GM18502 (cell line): ENCODE measurements around the gene CACNA1G.
A peak's percentile ranks its signal among the peaks of the same experiment; 100 is the strongest.

Source experiments
- ATAC-seq: cut with Tn5 transposase; IDR thresholded peaks from one replicate; pipeline ENCODE4 v1.9.1; 2021; ENCODE audit warnings: mild to moderate bottlenecking; ENCODE audit not compliant: unreplicated experiment, poor library complexity

The CACNA1G gene

DNA sequence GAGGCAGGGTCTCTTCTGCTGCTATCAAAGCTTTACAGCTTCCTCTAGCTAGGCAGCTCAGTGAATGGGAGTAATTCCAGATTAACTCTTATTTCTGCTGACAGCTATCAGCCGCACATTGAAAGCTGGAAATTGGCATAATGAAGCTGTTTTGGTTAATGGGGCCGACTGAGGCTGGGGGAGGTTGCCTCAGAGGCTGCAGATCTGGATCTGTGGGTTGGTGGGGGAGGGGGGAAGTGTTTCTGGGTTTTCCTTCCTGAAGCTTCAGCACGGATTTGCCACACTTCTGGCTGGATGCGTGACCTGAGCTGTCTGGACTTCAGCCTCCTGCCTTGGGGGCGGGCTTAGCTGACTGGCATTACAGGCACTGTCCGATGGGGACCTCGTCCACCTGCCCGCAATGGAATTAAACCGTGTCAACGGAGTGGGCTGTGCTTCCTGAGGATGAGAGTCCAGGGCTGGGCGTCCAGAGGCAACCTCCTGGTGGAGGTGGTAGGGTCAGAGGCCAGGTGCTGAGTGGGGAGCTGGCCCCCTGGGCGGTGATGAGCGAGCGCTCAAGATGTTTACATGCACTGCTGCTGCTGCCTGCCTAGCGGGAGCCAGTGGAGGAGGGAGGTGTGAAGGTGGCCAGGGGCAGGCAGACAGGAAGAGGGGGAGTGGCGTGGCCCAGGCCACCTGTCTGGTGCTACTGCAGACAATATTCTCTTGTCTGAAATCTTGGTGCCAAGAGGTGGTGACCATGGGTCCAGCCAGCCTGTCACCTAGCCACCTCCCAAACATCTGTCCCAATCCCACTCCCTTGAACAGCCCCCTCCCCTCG lies 67.5 kb downstream of the CACNA1G start:
- no peak for ATAC-seq

DNA sequence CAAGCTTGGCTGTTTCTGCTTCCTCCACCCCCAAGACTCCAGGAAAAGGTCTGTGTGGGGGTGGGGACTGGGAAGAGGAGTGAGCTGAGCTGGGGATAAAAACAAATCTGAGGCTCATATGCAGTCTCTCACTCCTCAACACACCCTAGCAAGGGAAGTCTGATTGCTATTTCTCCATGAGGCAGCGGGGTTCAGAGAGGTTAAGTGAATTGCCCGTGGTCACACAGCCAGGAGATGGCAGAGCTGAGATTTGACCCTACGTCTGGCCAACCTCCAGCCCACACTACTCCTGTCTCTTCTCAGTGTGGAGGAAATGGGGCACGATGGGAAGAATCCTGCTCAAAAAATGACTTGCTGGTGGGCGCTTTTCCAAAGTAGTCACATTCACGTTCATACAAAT lies 69.4 kb downstream of the CACNA1G start:
- no peak for ATAC-seq

DNA sequence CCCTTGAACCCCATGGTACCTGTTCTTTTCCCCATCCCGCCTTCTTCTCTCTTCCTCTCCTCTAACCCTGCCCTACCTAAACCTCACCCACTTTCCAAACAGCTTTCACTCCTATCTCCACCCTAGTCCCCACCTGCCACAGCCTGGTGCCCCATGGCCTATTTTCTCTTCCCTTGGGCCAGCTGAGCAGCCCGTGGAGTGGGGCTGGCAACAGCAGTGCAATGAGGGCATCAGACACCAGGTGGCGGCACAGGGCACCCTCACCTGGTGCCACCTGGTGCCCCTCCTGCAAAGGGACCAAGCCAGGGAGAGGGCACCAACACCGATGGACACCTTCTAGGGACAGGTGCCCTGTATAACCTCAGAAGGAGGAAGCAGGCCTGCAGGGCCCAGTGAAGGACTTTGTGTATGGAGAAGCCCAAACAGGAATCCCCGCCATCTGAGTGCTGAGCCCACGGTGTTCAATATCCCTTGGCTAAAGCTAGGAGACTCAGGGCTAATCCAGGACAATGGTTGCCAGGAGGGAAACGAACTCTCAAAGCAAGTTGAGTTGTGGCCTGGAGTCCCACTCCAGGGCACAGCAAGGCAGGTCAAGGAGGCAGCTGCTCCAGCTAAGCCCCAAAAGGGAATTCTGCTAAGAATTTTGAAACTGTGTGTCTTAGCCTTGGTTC lies 70.1 kb downstream of the CACNA1G start:
- no peak for ATAC-seq

DNA sequence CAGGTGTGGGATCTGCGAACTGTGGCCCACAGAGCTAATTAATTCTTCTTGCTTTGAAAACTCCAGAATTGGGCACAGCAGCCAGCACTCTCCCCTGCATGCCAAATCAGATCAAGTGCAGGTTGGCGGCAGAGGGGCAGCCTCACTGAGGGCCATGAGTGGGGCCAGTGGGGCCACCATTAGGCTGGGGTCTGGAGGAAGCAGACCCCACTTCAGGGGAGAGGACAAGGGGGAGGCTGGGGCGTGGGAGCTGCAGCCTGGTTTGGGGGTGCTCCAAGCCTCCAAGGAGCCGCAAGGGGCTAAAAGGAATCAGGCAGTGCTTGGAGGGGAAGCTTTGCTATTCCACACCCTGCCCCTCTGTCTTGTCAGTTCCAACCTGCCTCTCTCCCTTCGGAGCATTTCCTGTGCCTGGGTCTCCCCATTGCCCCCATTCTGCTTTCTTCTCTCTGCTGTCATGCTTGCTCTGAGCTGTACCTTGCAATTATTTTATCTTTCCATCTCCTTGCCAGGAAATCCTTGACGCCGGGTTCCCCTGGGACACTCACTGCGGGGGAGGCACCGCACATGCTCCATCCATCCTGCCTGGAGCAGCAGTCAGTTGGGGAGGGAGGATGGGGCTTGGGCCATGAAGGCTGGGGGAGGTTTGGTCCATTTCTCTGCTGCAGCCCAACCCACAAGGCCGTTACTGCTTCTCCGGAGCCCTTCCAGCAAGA lies 70.8 kb downstream of the CACNA1G start:
- no peak for ATAC-seq

DNA sequence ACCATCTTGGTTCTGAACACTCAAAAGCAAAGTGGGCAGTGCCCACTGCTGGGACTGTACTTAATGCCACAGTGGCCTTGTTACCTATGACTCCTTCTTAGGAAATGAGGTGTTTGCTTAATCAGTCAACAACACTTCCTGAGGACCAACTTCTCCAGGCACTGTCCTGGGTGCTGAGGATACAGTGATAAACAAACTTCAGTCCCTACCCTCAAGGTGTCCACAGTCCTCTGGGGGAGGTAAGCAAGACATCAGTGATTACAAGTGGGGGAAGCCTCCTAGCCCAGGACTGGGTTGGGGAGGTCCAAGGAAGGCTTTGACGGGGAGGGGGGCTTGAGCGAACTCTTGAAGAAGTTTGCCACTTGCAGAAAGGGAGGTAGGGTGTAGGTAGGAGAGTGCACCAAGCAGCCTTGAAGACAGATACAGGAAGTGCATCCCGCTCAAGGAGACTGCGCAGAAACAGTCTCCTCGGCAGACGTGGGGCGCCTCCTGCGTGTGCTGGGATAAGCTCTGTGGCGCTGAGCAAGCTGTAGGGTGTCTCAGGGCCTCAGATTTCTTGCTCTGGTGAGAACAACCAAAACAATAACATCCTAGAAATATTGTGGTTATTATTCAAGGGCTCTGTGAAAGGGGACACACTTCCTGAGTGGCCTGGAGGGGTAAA lies 71.5 kb downstream of the CACNA1G start:
- no peak for ATAC-seq

DNA sequence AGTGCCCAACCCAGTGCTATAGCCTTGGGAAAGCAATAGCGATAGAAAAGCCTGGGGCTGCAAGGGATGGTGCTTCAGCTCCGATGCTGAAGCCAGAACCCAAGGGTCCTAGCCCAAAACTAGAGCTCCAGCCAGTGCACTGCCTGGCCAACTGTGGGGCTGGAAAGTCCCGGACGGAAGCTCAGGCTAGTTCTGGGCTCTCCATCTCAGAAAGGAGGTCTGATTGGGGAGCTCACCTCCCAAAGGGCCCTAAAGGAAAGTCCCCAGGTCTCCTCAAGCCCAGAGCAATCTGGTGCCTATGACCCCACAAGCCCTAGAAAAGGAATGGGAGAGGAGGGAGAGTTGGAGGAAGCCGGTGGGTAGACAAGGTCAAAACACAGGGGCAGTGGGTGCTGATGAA lies 72.1 kb downstream of the CACNA1G start:
- peak; percentile 39 for ATAC-seq

DNA sequence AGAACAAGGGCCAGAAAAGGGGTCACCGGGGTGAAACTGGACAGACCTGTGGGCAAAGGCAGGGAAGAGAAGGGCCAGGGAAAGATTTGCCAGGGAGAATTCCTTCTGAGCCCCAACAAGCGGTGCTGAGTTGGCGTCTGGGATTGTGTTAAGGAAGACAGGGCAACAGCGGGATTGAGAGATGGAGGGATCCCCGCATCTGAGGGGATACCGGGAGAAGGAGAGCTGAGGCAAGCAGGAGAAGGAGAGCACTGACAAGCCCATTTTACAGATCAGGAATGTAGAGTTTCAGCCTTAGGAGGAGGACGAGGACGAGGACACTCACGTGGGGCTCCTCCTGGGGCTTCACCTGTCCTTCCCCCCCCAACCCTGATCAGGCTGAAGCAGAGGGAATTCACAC lies 73.2 kb downstream of the CACNA1G start:
- no peak for ATAC-seq

DNA sequence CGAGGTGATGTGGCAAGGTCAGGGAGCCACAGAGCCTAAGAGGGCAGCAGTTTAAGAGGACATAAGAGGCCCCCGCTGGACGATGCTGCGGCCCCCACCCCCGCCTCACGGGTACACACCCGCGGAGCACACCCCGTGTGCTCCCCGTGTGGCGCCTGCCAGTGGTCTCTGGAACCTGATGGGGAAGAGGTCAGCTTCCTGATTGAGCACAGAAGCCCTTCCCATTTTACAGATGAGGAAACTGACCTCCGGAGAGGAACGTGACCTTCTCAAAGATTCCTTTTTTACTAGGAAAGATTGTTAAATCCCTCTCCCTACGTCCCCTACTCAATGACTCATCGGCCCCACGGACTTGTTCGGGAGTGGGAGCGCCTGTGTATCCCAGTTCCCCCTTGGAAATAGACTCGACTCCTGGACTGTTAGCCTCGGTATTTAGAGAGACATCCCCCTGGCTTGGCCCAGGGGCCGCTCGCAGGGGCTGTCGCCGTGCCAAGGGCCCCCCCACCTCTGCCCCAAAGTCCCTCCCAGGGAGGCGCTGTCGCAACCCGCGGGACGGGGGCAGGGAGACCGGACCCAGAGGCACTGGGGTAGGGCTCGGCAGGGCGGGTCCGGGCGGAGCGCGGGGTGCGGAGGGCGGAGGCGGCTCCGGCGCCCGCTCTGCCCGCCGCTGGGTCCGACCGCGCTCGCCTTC lies 73.9 kb downstream of the CACNA1G start, which contains the start of gene ABCC3:
Gene ABCC3 (plus strand): TSS at position 658 of the 691 bp plus-strand sequence. CDS start 56 bp downstream, outside the sequence.
- ATAC-seq: no peak

DNA sequence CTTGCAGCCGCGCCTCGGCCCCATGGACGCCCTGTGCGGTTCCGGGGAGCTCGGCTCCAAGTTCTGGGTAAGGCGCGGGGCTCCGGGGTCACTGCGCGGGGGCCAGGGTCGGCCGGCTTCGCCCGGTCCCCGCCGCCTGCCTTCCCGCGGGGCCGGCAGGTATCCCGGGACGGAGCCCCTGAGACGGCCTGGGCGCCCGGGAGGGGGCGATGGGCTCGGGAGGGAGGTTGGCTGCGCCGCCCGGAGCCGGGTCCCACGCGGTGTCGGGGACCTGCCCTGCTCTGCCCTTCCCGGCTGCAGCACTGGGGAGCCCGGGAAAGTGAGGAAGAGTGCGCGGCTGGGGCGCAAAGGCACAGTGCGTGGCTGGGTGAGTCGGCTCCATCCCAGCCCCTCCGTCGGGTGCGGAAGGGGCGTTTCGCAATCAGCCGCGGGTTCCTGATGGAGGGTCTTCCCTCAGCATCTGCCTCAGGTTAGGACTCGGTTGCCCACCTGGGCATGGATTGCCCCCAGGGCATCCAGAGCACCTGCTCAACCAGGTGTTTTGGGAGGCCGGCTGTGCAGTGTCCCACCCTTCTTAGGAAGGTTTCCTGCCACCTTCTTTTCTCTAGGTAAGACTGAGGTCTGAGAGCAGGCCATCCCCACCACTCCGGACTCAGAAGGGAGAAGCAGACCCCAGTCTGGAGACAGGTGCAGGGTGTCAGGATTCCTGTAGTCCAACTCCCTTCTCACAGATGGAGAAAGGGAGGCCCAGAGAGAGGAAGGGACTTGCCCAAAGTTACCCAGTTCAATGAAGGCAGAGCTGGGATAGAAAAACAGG lies 74.6 kb downstream of the CACNA1G start:
- no peak for ATAC-seq

DNA sequence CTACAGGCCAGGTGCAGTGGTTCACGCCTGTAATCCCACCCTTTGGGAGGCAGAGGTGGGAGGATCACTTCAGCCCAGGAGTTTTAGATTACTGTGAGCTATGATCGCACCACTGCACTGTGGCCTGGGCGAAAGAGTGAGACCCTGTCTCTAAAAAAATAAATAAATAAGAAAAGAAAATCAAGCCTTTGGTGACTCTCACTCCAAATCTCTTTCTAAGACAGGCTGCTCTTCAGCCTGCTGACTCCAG lies 75.1 kb downstream of the CACNA1G start:
- ATAC-seq: no peak

DNA sequence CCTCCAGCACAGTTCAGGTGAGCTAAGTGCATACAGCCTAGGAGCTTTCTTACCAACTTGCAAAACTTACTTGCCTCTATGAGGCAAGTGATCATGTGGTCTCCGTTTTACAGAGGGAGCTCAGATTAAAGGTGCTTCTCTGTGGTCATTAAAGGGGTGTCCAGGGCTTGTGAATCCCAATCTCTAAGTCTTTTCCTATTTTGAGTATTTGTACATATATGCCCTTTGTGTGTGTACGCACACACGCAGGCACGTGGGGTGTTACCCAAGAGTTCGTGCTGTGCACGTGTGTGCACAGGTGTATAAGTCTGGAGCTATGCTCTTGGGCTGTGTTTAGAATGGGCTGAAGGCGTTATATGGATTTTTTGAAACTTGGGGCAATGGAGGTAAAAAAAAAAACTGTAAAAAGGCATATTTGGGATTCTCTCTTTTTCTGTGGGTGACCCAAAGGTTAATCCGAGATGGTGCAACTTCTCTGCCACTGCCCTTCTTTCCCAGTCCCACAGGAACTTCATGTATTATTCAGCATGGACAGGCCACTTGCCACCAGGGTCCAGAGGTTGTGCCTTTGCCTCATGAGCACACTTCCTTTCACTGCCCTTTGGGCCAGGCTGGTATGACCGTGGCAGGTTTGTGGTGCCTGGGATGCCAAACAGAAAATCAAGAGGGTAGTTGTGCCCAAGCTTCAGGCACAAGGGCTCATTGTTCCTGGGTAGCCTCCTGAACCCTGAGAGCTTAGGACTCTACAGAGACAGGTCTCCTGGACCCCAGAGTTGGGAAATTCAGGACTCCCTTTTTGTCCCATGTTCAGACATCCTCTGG lies 75.7 kb downstream of the CACNA1G start:
- no peak for ATAC-seq

DNA sequence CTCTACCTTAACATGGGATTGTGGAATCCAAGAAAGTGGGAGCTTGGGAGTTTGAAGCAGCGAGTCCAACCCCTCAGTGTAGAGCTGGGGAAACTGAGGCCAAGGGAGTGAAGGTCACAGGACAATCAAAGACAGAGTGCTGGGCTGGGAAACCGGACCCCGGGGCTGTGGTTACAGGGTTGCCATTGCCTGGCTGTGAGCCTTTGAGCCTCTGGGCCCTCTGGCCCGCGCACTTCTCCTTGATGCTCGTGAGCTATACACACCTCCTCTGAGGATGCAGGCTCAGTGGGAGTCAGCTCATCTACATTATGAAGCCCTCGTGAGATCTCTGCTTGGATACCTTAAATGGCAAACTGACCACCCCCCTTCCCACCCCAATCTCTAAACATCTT lies 76.3 kb downstream of the CACNA1G start:
- ATAC-seq: no peak

DNA sequence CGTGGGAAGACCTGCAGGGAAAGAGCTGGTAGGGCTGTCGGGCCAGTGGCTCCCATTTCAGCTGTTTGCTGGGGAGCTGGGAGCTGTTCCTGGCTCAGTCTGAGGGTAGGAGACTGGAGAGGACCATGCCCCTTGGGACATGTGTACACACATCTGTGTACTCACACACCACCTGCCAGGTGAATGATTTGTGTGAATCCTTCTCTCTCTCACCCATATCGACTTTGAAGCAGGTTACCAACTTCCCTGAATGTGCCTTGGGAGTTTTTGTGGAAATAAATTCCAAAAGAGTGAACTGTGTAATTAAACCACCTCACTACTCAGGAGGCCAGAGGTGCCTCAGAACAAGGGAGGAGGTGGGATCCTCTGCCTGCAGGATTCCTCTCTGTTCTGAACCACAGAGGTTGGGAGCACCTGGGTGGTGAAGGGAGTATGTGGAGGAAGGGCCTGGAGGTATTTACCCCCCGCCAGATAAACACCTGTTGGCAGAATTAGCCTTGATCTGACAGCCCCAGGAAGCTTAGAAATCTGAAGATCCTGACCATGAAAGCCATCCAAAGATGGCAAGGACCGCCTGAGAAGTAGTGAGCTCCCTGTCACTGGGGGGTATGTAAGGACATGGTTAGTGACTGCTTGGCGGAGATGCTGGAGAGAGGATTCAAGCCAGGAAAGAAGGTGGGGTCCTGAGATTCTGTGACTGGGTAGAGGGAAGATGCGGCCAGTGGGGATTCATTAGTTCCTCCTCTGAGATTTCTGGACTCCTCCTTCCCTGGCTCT lies 77.5 kb downstream of the CACNA1G start:
- no peak for ATAC-seq

DNA sequence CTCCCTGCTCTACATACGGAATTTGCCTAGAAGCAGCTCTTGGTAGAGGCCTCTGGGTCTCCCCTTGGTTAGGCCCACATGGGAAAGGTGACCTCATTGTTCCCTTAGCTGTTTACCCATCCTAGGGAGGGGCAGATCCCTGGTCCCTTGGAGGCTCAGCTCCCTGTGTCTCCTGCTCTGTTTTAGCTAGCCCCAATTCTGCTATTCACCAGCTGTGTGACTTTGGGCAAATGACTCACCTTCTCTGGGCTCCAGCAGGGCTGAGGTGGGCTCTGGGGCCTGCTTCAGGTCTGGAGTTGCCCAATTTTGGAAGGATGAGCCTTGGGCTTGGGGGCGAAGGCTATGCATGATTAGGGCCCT lies 78.1 kb downstream of the CACNA1G start:
- no peak for ATAC-seq

DNA sequence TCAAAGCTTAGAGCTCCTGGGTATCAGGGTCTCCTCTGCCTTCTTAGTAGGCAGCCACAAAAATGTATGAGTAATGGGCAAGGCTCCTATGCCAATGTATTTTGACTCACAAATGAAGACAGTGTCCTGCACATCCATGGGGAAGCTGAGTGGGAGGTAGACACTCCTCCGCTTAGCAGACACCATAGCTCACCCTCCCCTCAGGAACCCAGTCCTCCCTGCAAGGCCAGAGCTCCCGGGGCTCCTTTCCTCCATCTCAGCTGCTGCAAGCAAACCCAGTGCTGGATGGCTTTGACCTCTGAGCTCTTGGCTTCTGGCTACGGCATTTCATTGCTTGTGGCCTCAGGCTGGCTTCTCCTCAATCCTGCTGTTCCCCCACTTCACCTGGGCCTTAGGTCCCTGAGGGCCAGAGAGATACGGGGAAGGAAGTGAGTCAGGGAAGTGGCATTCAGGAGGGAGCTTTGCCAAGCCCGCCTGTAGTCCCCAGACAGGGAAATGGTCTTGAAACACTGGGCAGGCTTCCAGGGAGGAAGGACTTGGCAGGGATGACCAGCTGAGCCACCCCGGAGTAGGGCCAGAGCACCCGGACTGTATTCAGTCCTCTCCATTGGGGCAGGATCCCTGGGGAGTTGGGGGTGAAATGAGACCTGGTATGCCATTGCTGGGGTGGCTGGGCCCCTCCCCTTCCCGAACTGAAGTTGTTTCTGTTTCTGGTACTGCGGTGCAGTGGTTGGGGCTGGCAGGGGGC lies 78.6 kb downstream of the CACNA1G start:
- no peak for ATAC-seq

DNA sequence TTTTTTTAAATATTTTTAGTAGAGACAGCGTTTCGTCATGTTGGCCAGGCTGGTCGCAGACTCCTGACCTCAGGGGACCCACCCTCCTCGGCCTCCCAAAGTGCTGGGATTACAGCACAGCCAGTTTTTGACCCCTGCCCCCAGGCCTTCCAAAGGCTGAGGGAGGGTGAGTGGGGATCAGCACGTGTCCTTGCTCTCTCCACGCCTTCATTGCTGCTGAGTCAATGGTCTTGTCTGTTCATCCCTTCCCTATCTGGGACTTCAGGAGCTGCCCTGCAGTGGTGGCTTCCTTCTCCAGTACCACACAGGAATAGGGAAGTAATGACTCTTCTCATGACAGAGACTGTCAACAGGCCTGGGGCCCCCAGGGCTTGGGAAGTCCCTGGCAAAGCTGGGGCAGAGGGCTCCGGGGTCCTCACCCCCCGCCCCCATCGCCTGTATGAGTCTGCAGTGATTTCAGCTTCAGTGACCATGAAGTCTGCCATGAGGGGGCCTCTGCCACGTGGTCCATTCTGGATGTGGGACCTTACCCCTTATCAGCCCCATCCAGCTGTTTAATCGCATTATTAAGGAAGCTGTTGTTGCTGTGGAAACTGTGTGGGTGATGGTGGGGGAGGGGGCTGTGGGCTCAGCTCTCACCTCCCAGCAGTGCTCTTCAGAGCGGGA lies 80.3 kb downstream of the CACNA1G start:
- ATAC-seq: no peak

DNA sequence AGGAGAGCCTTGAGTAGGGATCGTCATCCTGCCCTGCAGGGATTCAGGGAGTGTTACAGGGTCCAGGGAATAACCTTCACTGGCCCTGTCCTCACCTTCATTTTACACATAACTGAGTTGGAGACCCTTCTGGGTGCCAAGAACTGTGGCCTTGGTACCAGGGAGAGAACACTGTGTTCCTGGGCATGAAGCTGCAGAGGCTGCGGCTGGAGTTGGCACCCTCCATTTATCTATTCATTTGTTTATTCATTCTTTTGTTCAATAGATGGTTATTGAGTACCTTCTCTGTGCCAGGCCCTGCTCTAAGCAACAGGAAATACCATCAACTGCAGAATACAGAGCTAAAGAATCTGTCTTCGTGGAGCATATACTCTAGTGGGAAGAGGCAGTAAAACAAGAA lies 80.8 kb downstream of the CACNA1G start:
- no peak for ATAC-seq
